Endothelial cell of umbilical vein (primary cell): ENCODE results near the gene EDEM2.
"Not testable (repeated sequence)": the region's sequence is repeated elsewhere in the genome, so short reads cannot be mapped to it uniquely, and the experiment has no call there.

ENCODE experiments used
- CTCF ChIP-seq, 2 donors: IDR thresholded peaks; 1 replicate in 1 of 2; 2 replicates in 1 of 2; pipeline ENCODE4 v1.5.1; 2011; ENCODE audit warnings: low read length in 2 of 2, mild to moderate bottlenecking in 2 of 2, moderate library complexity in 2 of 2, control low read depth in 1 of 2, inconsistent platforms in 1 of 2, low read depth in 1 of 2; ENCODE audit not compliant: insufficient read depth in 1 of 2; ENCODE audit errors: extremely low read depth in 1 of 2
- EZH2 ChIP-seq: IDR thresholded peaks from 2 replicates; pipeline ENCODE4 v1.6.1; 2012; ENCODE audit warnings: borderline replicate concordance, low read depth, mild to moderate bottlenecking, moderate library complexity, low read length, inconsistent platforms; ENCODE audit not compliant: severe bottlenecking
- FOS ChIP-seq: IDR thresholded peaks from 2 replicates; pipeline ENCODE4 v1.6.1; 2011; ENCODE audit warnings: mild to moderate bottlenecking, low read length, moderate library complexity, borderline replicate concordance; ENCODE audit not compliant: insufficient read depth
- GATA2 ChIP-seq: IDR thresholded peaks from 2 replicates; pipeline ENCODE4 v1.7.0; 2011; ENCODE audit warnings: low read depth, mild to moderate bottlenecking, moderate library complexity, mixed read lengths, low read length; ENCODE audit not compliant: insufficient read length, insufficient read depth
- JUN ChIP-seq: IDR thresholded peaks from 2 replicates; pipeline ENCODE4 v1.6.1; 2011; ENCODE audit warnings: borderline replicate concordance, low read depth; ENCODE audit not compliant: insufficient read length, insufficient read depth
- MAX ChIP-seq: IDR thresholded peaks from 2 replicates; pipeline ENCODE4 v1.6.1; 2011; ENCODE audit not compliant: insufficient read depth, insufficient read length
- MYC ChIP-seq: IDR thresholded peaks from one replicate; pipeline ENCODE4 v1.6.1; 2011; ENCODE audit warnings: mild to moderate bottlenecking, low read depth, low read length
- POLR2A ChIP-seq: IDR thresholded peaks from 2 replicates; pipeline ENCODE4 v1.6.1; 2012; ENCODE audit warnings: low read depth, mild to moderate bottlenecking, control low read depth, low read length
- POLR2AphosphoS5 ChIP-seq: IDR thresholded peaks from 2 replicates; pipeline ENCODE4 v1.6.1; 2012; ENCODE audit warnings: low read depth, mild to moderate bottlenecking, control low read depth, low read length, moderate library complexity; ENCODE audit not compliant: insufficient read depth

GRCh38 chr20:35164531-35164930, 17.4 kb upstream of the EDEM2 start:
- TF ChIP-seq POLR2A; EZH2; CTCF (IDR thresholded peaks at IDR 0.05; ENCODE audit: extremely low read depth in 1 of 2, insufficient read depth in 1 of 2, low read depth in 1 of 2, low read length in 2 of 2); FOS; JUN; MYC; POLR2AphosphoS5; MAX; GATA2: not testable (repeated sequence)
